Tibial nerve (tissue), 4 donors: Measurements from ENCODE around the gene LAMB1. TPM values are rescaled to one million over a fixed set of nuclear protein-coding genes. Genes with fewer than 3 reads are reported as not detected.

Source experiments
- DNase-seq, 2 donors: peaks; one replicate each; pipeline ENCODE4 v3.0.0-alpha.2; 2019; ENCODE audit warnings: low spot score in 2 of 2
- H3K27ac ChIP-seq, 4 donors: fragments of 200-600 bp; sonication (generic) in 3 of 4; one replicate each; pipeline ENCODE4 v1.5.1; 2017 to 2019; ENCODE audit warnings: mild to moderate bottlenecking in 1 of 4
- H3K27me3 ChIP-seq, 2 donors: fragments of 200-600 bp; sonication (generic) in 1 of 2; one replicate each; pipeline versions ENCODE4 v1.5.1 to v1.6.0; 2017 to 2019
- H3K36me3 ChIP-seq, 3 donors: fragments of 200-600 bp; sonication (generic); one replicate each; pipeline ENCODE4 v1.5.1; 2018 to 2019
- H3K4me1 ChIP-seq, 4 donors: fragments of 200-600 bp; sonication (generic) in 3 of 4; one replicate each; pipeline ENCODE4 v1.5.1; 2017 to 2019
- H3K4me3 ChIP-seq, 4 donors: fragments of 200-600 bp; sonication (generic) in 3 of 4; one replicate each; pipeline ENCODE4 v1.5.1; 2017 to 2019; ENCODE audit warnings: mild to moderate bottlenecking in 1 of 4, moderate library complexity in 1 of 4
- H3K9me3 ChIP-seq, 4 donors: fragments of 200-600 bp; sonication (generic) in 3 of 4; one replicate each; pipeline ENCODE4 v1.5.1; 2017 to 2019
- EP300 ChIP-seq, 2 donors: sonication (generic); formaldehyde crosslinking; IDR thresholded peaks; one replicate each; pipeline ENCODE4 v1.6.1; 2017; ENCODE audit warnings: antibody characterized with exemption in 2 of 2, mild to moderate bottlenecking in 1 of 2
- POLR2A ChIP-seq, 2 donors: fragments of 450-650 bp; IDR thresholded peaks; one replicate each; pipeline ENCODE4 v1.6.1; 2017; ENCODE audit warnings: antibody characterized with exemption in 2 of 2, mild to moderate bottlenecking in 2 of 2, moderate library complexity in 2 of 2
- WGBS, 2 donors: methylation state at CpG; one replicate each; pipeline ENCODE4 v1.1.5; 2018; 5-methylcytosine and 5-hydroxymethylcytosine counted together
- total RNA-seq, 4 donors: library from RNA; depleted of rRNA; stranded (reverse); fragments of >200 nt; gene quantifications; one replicate each; pipeline ENCODE4 v1.1.0, GENCODE V29; 2016
- TF ChIP-seq, protein P1 (sequence below), 5 experiments: fragments of 200-600 bp in 3 of 5; fragments of 450-650 bp in 2 of 5; sonication (generic) in 3 of 5; IDR thresholded peaks; one replicate each; pipeline ENCODE4 v1.5.1; 2016 to 2019; ENCODE audit warnings: antibody characterized with exemption in 5 of 5, mild to moderate bottlenecking in 3 of 5, moderate library complexity in 2 of 5

The LAMB1 gene
- total RNA-seq, 4 donors from 2014 or later, result 232 to 563 (median 357) TPM

DNA sequence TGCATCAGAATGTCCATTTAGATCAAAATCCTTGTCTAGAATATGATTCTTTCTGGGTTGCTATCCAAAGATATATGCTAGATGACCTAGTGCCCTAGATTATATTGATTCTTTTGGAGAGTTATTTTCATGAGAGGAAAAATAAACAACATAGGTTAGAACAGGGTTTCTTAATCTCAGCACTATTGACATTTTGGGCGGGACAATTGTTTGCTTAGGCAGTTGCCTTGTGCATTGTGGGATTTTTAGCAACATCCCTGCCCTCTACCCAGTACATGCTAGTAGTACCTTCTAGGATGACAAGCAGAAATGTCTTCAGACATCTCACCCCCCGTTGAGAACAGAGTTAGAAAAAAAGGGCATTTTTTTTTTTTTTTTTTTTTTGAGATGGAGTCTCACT lies 25.1 kb upstream of the LAMB1 start:
- peaks cover 0 to 12% (median 0%) of the 10 kb centered on the region in 4 donors for H3K4me1 ChIP-seq
- no peaks in the 10 kb centered on the region for H3K9me3 ChIP-seq
- H3K4me3 ChIP-seq, result no peak overlapping the region
- no peak for DNase-seq
- TF ChIP-seq EP300 (IDR thresholded peaks at IDR 0.05), result no peak
- TF ChIP-seq, protein P1, sequence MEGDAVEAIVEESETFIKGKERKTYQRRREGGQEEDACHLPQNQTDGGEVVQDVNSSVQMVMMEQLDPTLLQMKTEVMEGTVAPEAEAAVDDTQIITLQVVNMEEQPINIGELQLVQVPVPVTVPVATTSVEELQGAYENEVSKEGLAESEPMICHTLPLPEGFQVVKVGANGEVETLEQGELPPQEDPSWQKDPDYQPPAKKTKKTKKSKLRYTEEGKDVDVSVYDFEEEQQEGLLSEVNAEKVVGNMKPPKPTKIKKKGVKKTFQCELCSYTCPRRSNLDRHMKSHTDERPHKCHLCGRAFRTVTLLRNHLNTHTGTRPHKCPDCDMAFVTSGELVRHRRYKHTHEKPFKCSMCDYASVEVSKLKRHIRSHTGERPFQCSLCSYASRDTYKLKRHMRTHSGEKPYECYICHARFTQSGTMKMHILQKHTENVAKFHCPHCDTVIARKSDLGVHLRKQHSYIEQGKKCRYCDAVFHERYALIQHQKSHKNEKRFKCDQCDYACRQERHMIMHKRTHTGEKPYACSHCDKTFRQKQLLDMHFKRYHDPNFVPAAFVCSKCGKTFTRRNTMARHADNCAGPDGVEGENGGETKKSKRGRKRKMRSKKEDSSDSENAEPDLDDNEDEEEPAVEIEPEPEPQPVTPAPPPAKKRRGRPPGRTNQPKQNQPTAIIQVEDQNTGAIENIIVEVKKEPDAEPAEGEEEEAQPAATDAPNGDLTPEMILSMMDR (IDR thresholded peaks at IDR 0.05), result no peak
- no peak for TF ChIP-seq POLR2A (IDR thresholded peaks at IDR 0.05)
- H3K27ac ChIP-seq, result no peak overlapping the region
- H3K36me3 ChIP-seq, result no peaks in the 10 kb centered on the region
- 74 to 75% methylated on average over 2 of the region's 2 CpGs for WGBS, 2 donors
- no peaks in the 10 kb centered on the region for H3K27me3 ChIP-seq

DNA sequence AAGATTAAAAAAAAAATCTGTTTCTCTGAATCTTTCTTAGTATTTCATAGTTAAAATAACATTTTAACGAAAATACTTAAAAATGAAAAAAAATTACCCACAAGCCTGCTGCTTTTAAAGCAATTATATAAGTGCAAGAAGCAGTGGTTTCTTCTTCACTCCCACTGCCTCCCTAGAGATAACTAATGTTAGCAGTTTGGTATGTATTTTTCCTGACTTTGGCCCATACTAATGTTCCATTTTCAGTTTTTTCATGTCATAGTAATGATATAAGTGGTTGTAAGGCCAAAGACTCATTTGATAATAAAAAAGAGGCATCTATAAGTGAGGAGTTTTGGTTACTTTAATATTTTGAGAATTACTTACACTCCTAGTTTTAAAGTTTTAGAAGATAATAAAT lies 24.3 kb upstream of the LAMB1 start:
- no peak for DNase-seq
- Histone ChIP-seq H3K4me3 (no peak overlapping the region), H3K36me3 (no peaks in the 10 kb centered on the region), H3K27me3 (no peaks in the 10 kb centered on the region), H3K9me3 (no peaks in the 10 kb centered on the region), H3K27ac (peak overlapping the region in 1 of 4 donors; percentile 39), H3K4me1 (peaks cover 0 to 12% (median 0%) of the 10 kb centered on the region in 4 donors)
- TF ChIP-seq EP300 (IDR thresholded peaks at IDR 0.05) (no peak), POLR2A (IDR thresholded peaks at IDR 0.05) (no peak)
- TF ChIP-seq, protein P1 (IDR thresholded peaks at IDR 0.05), result no peak
- 46 to 54% methylated on average over 1 of the region's 1 CpG for WGBS, 2 donors

DNA sequence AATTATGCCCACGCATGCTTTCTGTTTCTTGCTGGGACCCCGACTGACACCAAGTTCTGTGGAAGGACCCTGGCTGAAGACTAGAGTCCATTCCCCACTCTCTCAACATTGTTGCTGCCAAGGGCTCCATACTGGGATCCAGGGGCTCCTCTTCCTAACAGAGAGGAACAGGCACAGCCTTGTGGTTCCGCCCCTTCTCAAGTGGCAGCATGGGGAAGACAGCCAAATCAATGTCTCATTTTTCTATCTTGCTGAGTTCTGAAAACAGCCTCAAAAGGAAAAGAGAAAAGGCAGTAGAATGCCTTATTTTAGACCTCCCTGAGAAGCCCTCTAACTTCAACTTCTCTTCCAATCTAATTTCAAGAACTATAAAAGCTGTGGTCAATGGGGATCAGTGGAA lies 23.7 kb upstream of the LAMB1 start:
- WGBS, 2 donors, result 84 to 89% methylated on average over 3 of the region's 3 CpGs
- no peaks in the 10 kb centered on the region for H3K27me3 ChIP-seq
- H3K9me3 ChIP-seq, result no peaks in the 10 kb centered on the region
- H3K27ac ChIP-seq, result peak overlapping the region in 1 of 4 donors; percentile 39
- TF ChIP-seq POLR2A (IDR thresholded peaks at IDR 0.05), result no peak
- no peak for TF ChIP-seq EP300 (IDR thresholded peaks at IDR 0.05)
- TF ChIP-seq, protein P1 (IDR thresholded peaks at IDR 0.05), result no peak
- no peak overlapping the region for H3K4me3 ChIP-seq
- no peak for DNase-seq
- H3K4me1 ChIP-seq, result peaks cover 0 to 12% (median 0%) of the 10 kb centered on the region in 4 donors
- H3K36me3 ChIP-seq, result no peaks in the 10 kb centered on the region

DNA sequence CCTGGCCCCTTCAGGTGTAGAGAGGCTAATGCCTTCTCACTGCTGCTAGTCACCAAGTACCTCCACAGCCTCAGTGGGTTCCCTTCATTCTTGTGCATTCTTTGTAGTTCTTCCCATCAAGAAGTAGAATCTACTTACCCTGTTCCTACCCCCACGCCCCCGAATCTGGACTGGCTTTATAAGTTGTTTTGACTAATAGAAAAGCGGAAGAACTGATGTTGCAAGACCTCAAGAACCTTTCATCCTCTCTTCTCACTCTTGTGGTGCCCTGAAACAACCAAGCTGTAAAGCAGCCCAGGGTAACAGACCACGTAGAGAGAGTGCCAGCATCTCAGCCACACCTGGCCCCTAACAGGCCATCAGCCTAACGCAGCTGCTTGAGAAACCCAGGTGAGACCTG lies 23.2 kb upstream of the LAMB1 start:
- DNase-seq, result no peak
- H3K9me3 ChIP-seq, result no peaks in the 10 kb centered on the region
- WGBS, 2 donors, result 90 to 95% methylated on average over 5 of the region's 5 CpGs
- no peaks in the 10 kb centered on the region for H3K27me3 ChIP-seq
- H3K4me1 ChIP-seq, result peaks cover 0 to 12% (median 0%) of the 10 kb centered on the region in 4 donors
- TF ChIP-seq POLR2A (IDR thresholded peaks at IDR 0.05), result no peak
- TF ChIP-seq, protein P1 (IDR thresholded peaks at IDR 0.05), result no peak
- no peak for TF ChIP-seq EP300 (IDR thresholded peaks at IDR 0.05)
- no peak overlapping the region for H3K4me3 ChIP-seq
- peak overlapping the region in 1 of 4 donors; percentile 39 for H3K27ac ChIP-seq
- H3K36me3 ChIP-seq, result no peaks in the 10 kb centered on the region

DNA sequence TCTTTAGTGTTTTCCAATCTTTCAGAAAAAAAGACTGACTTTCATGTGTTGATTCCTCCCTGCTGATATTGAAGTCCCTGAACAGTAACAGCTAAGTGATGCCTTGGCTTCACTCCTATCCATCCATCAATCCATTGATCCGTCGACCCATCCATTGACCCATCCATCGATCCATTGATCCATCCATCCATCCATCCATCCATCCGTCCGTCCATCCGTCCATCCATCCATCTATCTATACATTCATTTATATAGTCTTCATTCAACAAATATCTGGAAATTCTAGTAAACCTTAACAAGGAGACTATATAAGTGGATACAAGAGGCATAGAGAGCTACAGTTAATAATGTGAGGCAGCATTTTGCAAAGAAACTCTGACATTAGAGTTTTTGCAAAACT lies 21.6 kb upstream of the LAMB1 start:
- Histone ChIP-seq H3K9me3 (no peaks in the 10 kb centered on the region), H3K27me3 (no peaks in the 10 kb centered on the region), H3K27ac (no peak overlapping the region), H3K4me1 (peaks cover 0 to 3% (median 0%) of the 10 kb centered on the region in 4 donors), H3K36me3 (no peaks in the 10 kb centered on the region), H3K4me3 (no peak overlapping the region)
- WGBS, 2 donors, result 91 to 95% methylated on average over 6 of the region's 6 CpGs
- no peak for DNase-seq
- TF ChIP-seq, protein P1 (IDR thresholded peaks at IDR 0.05), result no peak
- TF ChIP-seq POLR2A (IDR thresholded peaks at IDR 0.05) (no peak), EP300 (IDR thresholded peaks at IDR 0.05) (no peak)
